CD14-positive monocyte (primary cell): ENCODE measurements around the gene PCDH7. TPM values are rescaled to one million over a fixed set of nuclear protein-coding genes. Genes with fewer than 3 reads are reported as not detected.

Experiments
- DNase-seq, 3 donors: peaks; one replicate each; pipeline ENCODE4 v3.0.0-alpha.2; 2011 to 2022
- H2AFZ ChIP-seq: 2 replicates; pipeline ENCODE4 v1.6.0; 2012; ENCODE audit warnings: mild to moderate bottlenecking, low read depth, low read length, inconsistent platforms; ENCODE audit not compliant: insufficient read depth, poor library complexity, severe bottlenecking
- H3K27ac ChIP-seq, 2 donors: 1 replicate in 1 of 2; 2 replicates in 1 of 2; pipeline ENCODE4 v1.5.1; 2012 to 2013; ENCODE audit warnings: low read length in 2 of 2, control low read depth in 1 of 2, inconsistent platforms in 1 of 2, low read depth in 1 of 2, mild to moderate bottlenecking in 1 of 2
- H3K27me3 ChIP-seq, 2 donors: one replicate each; pipeline versions ENCODE4 v1.6.0 to v1.6.1; 2011 to 2013; ENCODE audit warnings: low read length in 2 of 2; ENCODE audit not compliant: control insufficient read depth in 2 of 2, insufficient read depth in 2 of 2
- H3K36me3 ChIP-seq, 2 donors: replicated peaks in 1 of 2; 1 replicate in 1 of 2; 2 replicates in 1 of 2; pipeline versions ENCODE4 v1.5.1 to v1.6.1; 2012 to 2013; ENCODE audit warnings: low read length in 2 of 2, control low read depth in 1 of 2, inconsistent platforms in 1 of 2, mild to moderate bottlenecking in 1 of 2; ENCODE audit not compliant: insufficient read depth in 2 of 2, control insufficient read depth in 1 of 2
- H3K4me1 ChIP-seq, 2 donors: 1 replicate in 1 of 2; 2 replicates in 1 of 2; pipeline versions ENCODE4 v1.5.1 to v1.6.1; 2012 to 2013; ENCODE audit warnings: low read length in 2 of 2, control low read depth in 1 of 2, inconsistent platforms in 1 of 2, mild to moderate bottlenecking in 1 of 2, moderate library complexity in 1 of 2; ENCODE audit not compliant: insufficient read depth in 2 of 2, control insufficient read depth in 1 of 2
- H3K4me2 ChIP-seq: replicated peaks from 2 replicates; pipeline ENCODE3; 2012; ENCODE audit warnings: low read length, moderate library complexity, mild to moderate bottlenecking; ENCODE audit not compliant: poor library complexity, severe bottlenecking; ENCODE audit errors: extremely low read depth
- H3K4me3 ChIP-seq, 3 experiments: fragments of 200-600 bp in 1 of 3; sonication (generic) in 1 of 3; replicated peaks in 1 of 3; 1 replicate in 2 of 3; 2 replicates in 1 of 3; pipeline ENCODE4 v1.5.1; 2011 to 2013; ENCODE audit warnings: low read length in 3 of 3, mild to moderate bottlenecking in 3 of 3, control low read depth in 2 of 3, low read depth in 2 of 3, inconsistent platforms in 1 of 3, moderate library complexity in 1 of 3
- H3K79me2 ChIP-seq: 2 replicates; pipeline ENCODE4 v1.6.0; 2012; ENCODE audit warnings: mild to moderate bottlenecking, control low read depth, inconsistent platforms, low read length, moderate library complexity; ENCODE audit not compliant: insufficient read depth
- H3K9ac ChIP-seq: 2 replicates; pipeline ENCODE4 v1.6.0; 2017; ENCODE audit warnings: low read length, mild to moderate bottlenecking; ENCODE audit not compliant: insufficient read depth, poor library complexity, severe bottlenecking
- H3K9me3 ChIP-seq, 2 donors: replicated peaks in 1 of 2; 1 replicate in 1 of 2; 2 replicates in 1 of 2; pipeline versions ENCODE4 v1.5.1 to v1.6.1; 2012 to 2013; ENCODE audit warnings: low read length in 2 of 2, control low read depth in 1 of 2; ENCODE audit not compliant: control insufficient read depth in 1 of 2, insufficient read depth in 1 of 2
- H4K20me1 ChIP-seq: 2 replicates; pipeline ENCODE4 v1.6.0; 2012; ENCODE audit warnings: mild to moderate bottlenecking, low read length, control low read depth, moderate library complexity; ENCODE audit not compliant: insufficient read depth
- H3K27ac Mint-ChIP-seq, 7 donors: one replicate each; pipeline ENCODE4 v1.8.0; 2020; ENCODE audit warnings: mild to moderate bottlenecking in 7 of 7, mixed read lengths in 7 of 7, moderate library complexity in 6 of 7, inconsistent platforms in 2 of 7
- H3K27me3 Mint-ChIP-seq, 3 donors: one replicate each; pipeline ENCODE4 v1.8.0; 2021 to 2022; ENCODE audit warnings: low read depth in 3 of 3, mild to moderate bottlenecking in 3 of 3, mixed read lengths in 3 of 3, moderate library complexity in 3 of 3, inconsistent platforms in 1 of 3
- H3K36me3 Mint-ChIP-seq, 2 donors: one replicate each; pipeline ENCODE4 v1.8.0; 2020; ENCODE audit warnings: mixed read lengths in 2 of 2, inconsistent platforms in 1 of 2, mild to moderate bottlenecking in 1 of 2
- H3K4me1 Mint-ChIP-seq: one replicate; pipeline ENCODE4 v1.8.0; 2020; ENCODE audit warnings: mild to moderate bottlenecking, mixed read lengths
- H3K4me3 Mint-ChIP-seq, 2 donors: one replicate each; pipeline ENCODE4 v1.8.0; 2020; ENCODE audit warnings: mild to moderate bottlenecking in 2 of 2, mixed read lengths in 2 of 2, moderate library complexity in 1 of 2
- H3K9me3 Mint-ChIP-seq, 7 donors: one replicate each; pipeline ENCODE4 v1.8.0; 2020 to 2022; ENCODE audit warnings: mixed read lengths in 7 of 7, mild to moderate bottlenecking in 6 of 7, moderate library complexity in 6 of 7, inconsistent platforms in 2 of 7
- CTCF ChIP-seq: fragments of 200-600 bp; IDR thresholded peaks from one replicate; pipeline ENCODE4 v1.8.0; 2022; ENCODE audit warnings: antibody characterized with exemption, mild to moderate bottlenecking
- WGBS: methylation state at CpG from one replicate; pipeline ENCODE4 v1.1.5; 2013; ENCODE audit warnings: missing lambda C conversion rate; ENCODE audit not compliant: insufficient coverage; 5-methylcytosine and 5-hydroxymethylcytosine counted together
- intact Hi-C, 2 donors: fragments of 100-400 bp; cut with micrococcal nuclease; formaldehyde crosslinking; loops; one replicate each; pipeline versions ENCODE4 v1.15.0 to v1.15.1; 2023
- polyA plus RNA-seq, 3 donors: library from polyadenylated mRNA; depleted of rRNA in 1 of 3; unstranded in 2 of 3; stranded (reverse) in 1 of 3; fragments of 300-500 nt in 2 of 3; fragments of >200 nt in 1 of 3; fragmentation: Illumina TruSeq in 2 of 3; gene quantifications; 1 replicate in 2 of 3; 2 replicates in 1 of 3; pipeline ENCODE4 v1.2.3, GENCODE V29; 2012 to 2021

Gene PCDH7
- polyA plus RNA-seq, 3 donors: not detected

GRCh38 chr4:30744386-30744785, 24.2 kb downstream of the PCDH7 start:
- Mint-ChIP-seq H3K27ac (no peak overlapping the region), H3K9me3 (peaks cover 0 to 1% (median 0%) of the 10 kb centered on the region in 7 donors), H3K27me3 (no peaks in the 10 kb centered on the region), H3K4me1 (no peaks in the 10 kb centered on the region), H3K36me3 (no peaks in the 10 kb centered on the region), H3K4me3 (no peak overlapping the region)
- no peak for TF ChIP-seq CTCF
- Histone ChIP-seq H3K4me3 (no peak overlapping the region), H3K27me3 (no peaks in the 10 kb centered on the region), H3K9me3 (no peaks in the 10 kb centered on the region), H3K4me1 (no peaks in the 10 kb centered on the region), H3K27ac (no peak overlapping the region), H3K79me2 (no peaks in the 10 kb centered on the region), H4K20me1 (no peaks in the 10 kb centered on the region), H3K9ac (no peak overlapping the region), H2AFZ (no peak overlapping the region), H3K4me2 (no peak overlapping the region), H3K36me3 (no peaks in the 10 kb centered on the region)
- intact Hi-C loops: no loop called here
- DNase-seq: no peak

- WGBS: 40% methylated on average over 1 of the region's 4 CpGs
- H3K4me2 ChIP-seq: no peak overlapping the region
- intact Hi-C loops: no loop called here
- no peaks in the 10 kb centered on the region for H3K27me3 ChIP-seq
- no peak for TF ChIP-seq CTCF
- H3K9me3 Mint-ChIP-seq: peaks cover 0 to 1% (median 0%) of the 10 kb centered on the region in 7 donors
- H2AFZ ChIP-seq: no peak overlapping the region
- H3K9me3 ChIP-seq: no peaks in the 10 kb centered on the region
- no peak overlapping the region for H3K27ac Mint-ChIP-seq
- no peak overlapping the region for H3K27ac ChIP-seq
- H4K20me1 ChIP-seq: no peaks in the 10 kb centered on the region
- H3K36me3 ChIP-seq: no peaks in the 10 kb centered on the region
- no peaks in the 10 kb centered on the region for H3K36me3 Mint-ChIP-seq
- H3K4me3 ChIP-seq: no peak overlapping the region
- H3K9ac ChIP-seq: no peak overlapping the region
- no peaks in the 10 kb centered on the region for H3K4me1 Mint-ChIP-seq
- H3K4me3 Mint-ChIP-seq: no peak overlapping the region
- H3K79me2 ChIP-seq: no peaks in the 10 kb centered on the region
- H3K27me3 Mint-ChIP-seq: no peaks in the 10 kb centered on the region
- H3K4me1 ChIP-seq: no peaks in the 10 kb centered on the region
- no peak for DNase-seq
These were observed 24.9 kb downstream of the PCDH7 start for GRCh38 chr4:30744957-30745640.
